Thoracic aorta (tissue), 2 donors: ENCODE results near the gene C16orf96. TPM values are rescaled to one million over a fixed set of nuclear protein-coding genes. Genes with fewer than 3 reads are reported as not detected.

Experiments used
- ATAC-seq: fragments of 150-250 bp; one replicate; pipeline ENCODE4 v1.8.0; 2017; ENCODE audit warnings: low read depth; ENCODE audit not compliant: insufficient number of reproducible peaks, low FRiP score
- DNase-seq: peaks from one replicate; pipeline ENCODE4 v3.0.0-alpha.2; 2020; ENCODE audit warnings: low spot score
- H3K27ac ChIP-seq, 2 donors: fragments of 200-600 bp; sonication (generic); 1 replicate in 1 of 2; 2 replicates in 1 of 2; pipeline ENCODE4 v1.5.1; 2016; ENCODE audit warnings: mild to moderate bottlenecking in 2 of 2, moderate library complexity in 2 of 2
- H3K27me3 ChIP-seq: fragments of 200-600 bp; sonication (generic); replicated peaks from 2 replicates; pipeline ENCODE4 v1.6.0; 2016; ENCODE audit warnings: mild to moderate bottlenecking; ENCODE audit not compliant: insufficient read depth
- H3K36me3 ChIP-seq: fragments of 200-600 bp; sonication (generic); one replicate; pipeline ENCODE4 v1.5.1; 2016
- H3K4me1 ChIP-seq, 2 donors: fragments of 200-600 bp; sonication (generic); 1 replicate in 1 of 2; 2 replicates in 1 of 2; pipeline versions ENCODE4 v1.5.1 to v1.6.0; 2016; ENCODE audit warnings: low read depth in 2 of 2, mild to moderate bottlenecking in 1 of 2; ENCODE audit not compliant: control insufficient read depth in 1 of 2
- H3K4me3 ChIP-seq: fragments of 200-600 bp; sonication (generic); 2 replicates; pipeline ENCODE4 v1.5.1; 2016; ENCODE audit warnings: mild to moderate bottlenecking
- H3K9me3 ChIP-seq: fragments of 200-600 bp; sonication (generic); 2 replicates; pipeline ENCODE4 v1.5.1; 2016
- total RNA-seq, 2 donors: library from RNA; depleted of rRNA; stranded (reverse); fragments of >200 nt; gene quantifications; one replicate each; pipeline versions ENCODE4 v1.1.0 to v1.2.3, GENCODE V29; 2016
- TF ChIP-seq, protein P1 (sequence below): fragments of 200-600 bp; sonication (generic); IDR thresholded peaks from one replicate; pipeline ENCODE4 v1.5.1; 2019; ENCODE audit warnings: antibody characterized with exemption

C16orf96 gene
- total RNA-seq, 2 donors from 2014 or later = not detected

DNA sequence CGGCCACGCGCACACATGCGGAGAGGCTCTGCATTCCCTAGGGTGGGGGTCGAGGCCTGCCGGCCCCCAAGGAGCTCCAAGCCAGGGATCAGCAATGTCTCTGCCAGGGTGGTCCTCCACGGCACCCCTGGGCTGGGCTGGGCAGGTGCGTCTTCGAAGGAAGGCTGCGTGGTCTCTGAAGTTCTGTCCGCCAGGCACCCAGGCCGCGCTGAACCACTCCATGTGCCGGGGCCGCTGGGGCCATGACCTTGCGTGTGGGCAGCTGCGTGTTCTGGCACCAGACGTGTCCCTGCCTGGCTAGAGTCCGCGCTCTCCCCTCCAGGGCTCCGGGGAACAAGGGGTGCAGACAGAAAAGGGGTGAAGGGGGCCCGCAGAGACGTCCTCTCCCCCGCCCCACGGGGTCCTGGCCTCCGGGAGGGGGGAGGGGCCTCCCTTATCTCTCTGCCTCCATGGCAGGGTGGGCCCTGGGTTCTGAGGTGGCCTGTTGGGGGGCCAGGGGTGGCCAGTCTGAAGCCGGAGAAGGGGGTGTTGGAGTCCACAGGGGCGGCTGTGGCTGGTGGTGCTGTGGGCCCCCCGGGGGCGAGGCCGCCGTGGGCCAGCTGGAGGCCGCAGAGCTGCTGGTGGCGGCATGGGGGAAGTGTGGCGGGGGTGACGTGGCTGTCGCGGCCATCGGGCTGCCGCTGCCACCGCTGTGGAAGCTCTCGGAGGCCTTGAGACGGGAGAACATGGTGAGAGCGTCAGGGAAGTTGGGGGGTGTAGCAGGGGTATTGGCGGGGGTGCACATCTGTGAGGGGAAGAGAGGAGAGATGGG lies 53.3 kb downstream of the C16orf96 start:
- no peak for DNase-seq
- TF ChIP-seq, protein P1, sequence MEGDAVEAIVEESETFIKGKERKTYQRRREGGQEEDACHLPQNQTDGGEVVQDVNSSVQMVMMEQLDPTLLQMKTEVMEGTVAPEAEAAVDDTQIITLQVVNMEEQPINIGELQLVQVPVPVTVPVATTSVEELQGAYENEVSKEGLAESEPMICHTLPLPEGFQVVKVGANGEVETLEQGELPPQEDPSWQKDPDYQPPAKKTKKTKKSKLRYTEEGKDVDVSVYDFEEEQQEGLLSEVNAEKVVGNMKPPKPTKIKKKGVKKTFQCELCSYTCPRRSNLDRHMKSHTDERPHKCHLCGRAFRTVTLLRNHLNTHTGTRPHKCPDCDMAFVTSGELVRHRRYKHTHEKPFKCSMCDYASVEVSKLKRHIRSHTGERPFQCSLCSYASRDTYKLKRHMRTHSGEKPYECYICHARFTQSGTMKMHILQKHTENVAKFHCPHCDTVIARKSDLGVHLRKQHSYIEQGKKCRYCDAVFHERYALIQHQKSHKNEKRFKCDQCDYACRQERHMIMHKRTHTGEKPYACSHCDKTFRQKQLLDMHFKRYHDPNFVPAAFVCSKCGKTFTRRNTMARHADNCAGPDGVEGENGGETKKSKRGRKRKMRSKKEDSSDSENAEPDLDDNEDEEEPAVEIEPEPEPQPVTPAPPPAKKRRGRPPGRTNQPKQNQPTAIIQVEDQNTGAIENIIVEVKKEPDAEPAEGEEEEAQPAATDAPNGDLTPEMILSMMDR = no peak
- Histone ChIP-seq H3K36me3 (peaks cover 12% of the 10 kb centered on the region), H3K4me1 (peaks cover 23 to 39% of the 10 kb centered on the region in 2 donors), H3K9me3 (no peaks in the 10 kb centered on the region), H3K27me3 (no peaks in the 10 kb centered on the region), H3K27ac (no peak overlapping the region), H3K4me3 (no peak overlapping the region)
- no peak for ATAC-seq

DNA sequence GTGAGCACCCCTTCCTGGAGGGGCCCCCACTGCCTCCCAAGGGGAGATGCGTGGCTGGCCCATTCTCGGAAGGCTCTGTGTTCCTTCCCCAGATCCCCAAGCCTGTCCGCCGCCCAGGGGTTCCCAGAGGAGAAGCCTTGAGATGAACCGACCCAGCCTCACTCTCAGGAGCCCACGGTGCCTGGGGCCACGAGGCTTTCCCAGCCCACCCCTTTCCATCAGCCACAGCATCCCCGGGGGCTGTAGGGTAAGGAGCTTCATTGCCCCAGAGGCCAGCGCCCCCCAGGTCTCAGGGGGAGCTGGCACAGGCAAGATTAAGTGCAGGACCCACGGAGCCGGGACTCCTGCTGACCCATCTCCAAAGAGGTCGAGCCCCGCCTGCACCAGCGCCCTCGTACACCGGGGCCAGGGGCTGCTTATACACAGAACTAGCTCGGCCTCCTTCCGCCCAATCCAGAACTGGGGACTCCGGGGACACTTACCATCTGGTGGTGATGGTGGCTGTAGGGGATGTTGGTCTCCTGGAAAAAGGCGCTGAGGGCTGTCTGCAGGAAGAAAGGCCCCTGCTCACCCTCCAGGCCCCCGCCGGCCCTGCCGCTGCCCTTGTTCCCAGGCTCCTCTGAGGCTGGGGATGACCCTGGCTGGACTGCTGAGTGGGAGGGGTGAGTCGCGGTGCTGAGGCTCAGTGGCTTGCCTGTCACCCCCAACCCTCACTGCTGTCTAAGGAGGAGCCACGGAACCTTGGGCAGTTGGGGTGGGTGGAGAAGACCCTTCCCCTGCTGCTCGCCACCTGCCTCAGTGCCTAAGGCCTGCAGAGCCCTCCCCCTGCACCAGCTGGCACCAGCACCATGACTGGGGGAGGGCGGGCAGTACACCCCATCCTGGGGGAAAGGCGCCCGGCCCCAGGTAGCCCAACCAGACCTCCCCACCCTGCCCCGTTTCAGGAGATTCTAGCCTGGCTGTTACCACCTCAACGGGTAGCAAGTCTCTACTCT lies 54.2 kb downstream of the C16orf96 start:
- DNase-seq (no peak), ATAC-seq (no peak)
- TF ChIP-seq, protein P1 = no peak
- Histone ChIP-seq H3K9me3 (no peaks in the 10 kb centered on the region), H3K27ac (no peak overlapping the region), H3K36me3 (peaks cover 12% of the 10 kb centered on the region), H3K27me3 (no peaks in the 10 kb centered on the region), H3K4me1 (peaks cover 23 to 34% of the 10 kb centered on the region in 2 donors), H3K4me3 (no peak overlapping the region)

DNA sequence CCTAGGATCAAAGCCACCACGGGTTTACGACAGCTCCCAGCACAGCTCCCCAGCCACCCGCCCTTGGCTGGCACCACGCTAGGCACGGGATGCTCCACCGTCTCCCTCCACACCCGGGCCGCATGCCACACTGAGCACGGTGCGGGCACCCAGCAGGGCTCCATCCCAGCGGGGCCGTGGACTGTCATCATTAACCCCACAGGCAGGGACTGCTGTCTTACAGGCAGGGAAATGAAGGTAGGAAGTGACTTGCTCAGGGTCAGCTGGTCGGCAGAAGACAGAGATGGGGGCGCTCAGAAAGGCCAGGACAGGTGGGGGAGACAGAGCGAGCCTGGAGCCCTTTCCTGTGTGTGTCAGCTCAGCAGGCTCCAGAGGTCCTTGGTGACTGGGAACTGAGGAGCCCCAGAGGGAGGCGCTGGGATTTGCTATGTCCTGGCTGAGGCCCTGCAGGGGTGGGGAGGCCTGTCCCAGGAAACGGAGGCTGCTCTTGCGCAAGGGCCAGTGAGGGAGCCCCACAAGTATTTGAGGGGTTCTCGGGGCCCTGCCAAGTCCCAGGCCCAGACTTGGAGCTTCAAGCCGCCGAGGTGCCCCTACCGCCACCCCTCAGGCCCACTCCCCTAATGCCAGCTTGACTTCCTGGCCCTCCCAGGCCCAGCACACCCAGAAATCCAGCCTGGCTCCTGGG lies 55.3 kb downstream of the C16orf96 start:
- H3K27ac ChIP-seq = no peak overlapping the region
- H3K4me3 ChIP-seq = no peak overlapping the region

DNA sequence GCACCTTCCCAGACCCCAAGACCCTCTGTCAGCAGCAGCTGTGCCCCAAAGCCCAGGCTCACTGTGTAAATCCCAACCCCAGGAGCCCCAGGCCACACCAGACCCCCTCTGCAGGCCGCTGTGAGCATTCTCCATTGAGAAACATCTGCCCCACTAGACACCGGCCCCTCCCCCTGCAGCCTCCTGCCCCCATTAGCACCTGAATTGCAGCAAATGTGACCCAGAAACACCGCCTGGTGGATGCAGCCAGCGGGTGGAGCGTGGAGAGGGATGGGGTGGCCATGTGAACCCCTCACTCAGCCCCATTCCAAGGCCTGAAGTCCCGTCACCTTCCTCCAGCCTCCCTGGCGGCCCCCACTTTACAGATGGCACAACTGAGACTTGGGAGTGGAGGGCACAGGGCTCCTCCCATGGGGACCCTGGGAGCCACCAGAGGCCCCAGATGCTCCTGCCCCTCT lies 56.4 kb downstream of the C16orf96 start:
- Histone ChIP-seq H3K4me1 (peaks cover 36 to 49% of the 10 kb centered on the region in 2 donors), H3K4me3 (peak overlapping the region; percentile 84), H3K27me3 (no peaks in the 10 kb centered on the region), H3K9me3 (no peaks in the 10 kb centered on the region), H3K27ac (no peak overlapping the region), H3K36me3 (peaks cover 12% of the 10 kb centered on the region)
- DNase-seq (no peak), ATAC-seq (no peak)
- TF ChIP-seq, protein P1 = no peak

More for the DNA sequence above, 55.3 kb downstream of the C16orf96 start:
- H3K9me3 ChIP-seq = no peaks in the 10 kb centered on the region
- H3K27me3 ChIP-seq = no peaks in the 10 kb centered on the region
- ATAC-seq = no peak
- H3K4me1 ChIP-seq = peaks cover 28 to 41% of the 10 kb centered on the region in 2 donors
- TF ChIP-seq, protein P1 = no peak
- no peak for DNase-seq
- peaks cover 12% of the 10 kb centered on the region for H3K36me3 ChIP-seq
